ENCODE data around the gene EXOC1L. TPM values are rescaled to one million over a fixed set of nuclear protein-coding genes. Genes with fewer than 3 reads are reported as not detected.

The EXOC1L gene
- total RNA-seq, 2 experiments from 2014 or later: not detected

GRCh38 chr4:55866290-55866907, 46.8 kb downstream of the EXOC1L start:
- no peak for DNase-seq
- peaks cover 18% of the 10 kb centered on the region for H3K36me3 Mint-ChIP-seq (ENCODE audit: low read depth)
- peaks cover 16% of the 10 kb centered on the region for H3K4me1 Mint-ChIP-seq (ENCODE audit: low read depth)
- no peaks in the 10 kb centered on the region for H3K9me3 Mint-ChIP-seq
- no peak overlapping the region for H3K4me3 Mint-ChIP-seq
- no peaks in the 10 kb centered on the region for H3K27me3 Mint-ChIP-seq (ENCODE audit: low read depth)
- peak overlapping the region; percentile 78 for H3K27ac Mint-ChIP-seq
- intact Hi-C loops (cut with micrococcal nuclease): loop anchor here (1.0 to 10.0 kb wide), 12 partner anchors 82 to 1544 kb away; partner anchors contain the start of genes CEP135, CLOCK, NMU and TMEM165
- CTCF ChIA-PET: interaction anchor here (0.5 to 2.7 kb wide), 16 partner anchors 10 to 1060 kb away, joined by 3 to 15 read pairs (median 4); partner anchors contain the start of gene EXOC1

GRCh38 chr4:55866973-55867574, 47.5 kb downstream of the EXOC1L start:
- no peak overlapping the region for H3K27ac Mint-ChIP-seq

GRCh38 chr4:55868581-55869090, 49.0 kb downstream of the EXOC1L start:
- DNase-seq: no peak
- H3K4me3 Mint-ChIP-seq: no peak overlapping the region
- intact Hi-C loops (cut with micrococcal nuclease): loop anchor here (5.0 to 10.0 kb wide), 7 partner anchors 111 to 684 kb away; partner anchors contain the start of genes CLOCK and NMU
- H3K4me1 Mint-ChIP-seq (ENCODE audit: low read depth): peaks cover 16% of the 10 kb centered on the region
- CTCF ChIA-PET: interaction anchor here (2.7 kb wide), 1 partner anchor 15 kb away, joined by 15 read pairs; the partner anchor contains the start of gene EXOC1
- H3K36me3 Mint-ChIP-seq (ENCODE audit: low read depth): peaks cover 23% of the 10 kb centered on the region
- no peaks in the 10 kb centered on the region for H3K27me3 Mint-ChIP-seq (ENCODE audit: low read depth)
- H3K9me3 Mint-ChIP-seq: no peaks in the 10 kb centered on the region
- H3K27ac Mint-ChIP-seq: no peak overlapping the region

More at GRCh38 chr4:55866973-55867574, 47.5 kb downstream of the EXOC1L start:
- DNase-seq: peak; percentile 13
- intact Hi-C loops (cut with micrococcal nuclease): loop anchor here (1.0 to 10.0 kb wide), 12 partner anchors 81 to 1544 kb away; partner anchors contain the start of genes CEP135, CLOCK, NMU and TMEM165
- peaks cover 16% of the 10 kb centered on the region for H3K4me1 Mint-ChIP-seq (ENCODE audit: low read depth)
- H3K4me3 Mint-ChIP-seq: no peak overlapping the region
- peaks cover 18% of the 10 kb centered on the region for H3K36me3 Mint-ChIP-seq (ENCODE audit: low read depth)
- no peaks in the 10 kb centered on the region for H3K27me3 Mint-ChIP-seq (ENCODE audit: low read depth)
- CTCF ChIA-PET: interaction anchor here (0.6 to 2.7 kb wide), 15 partner anchors 10 to 981 kb away, joined by 3 to 15 read pairs (median 4); partner anchors contain the start of gene EXOC1
- no peaks in the 10 kb centered on the region for H3K9me3 Mint-ChIP-seq

- peaks cover 5% of the 10 kb centered on the region for H3K4me1 Mint-ChIP-seq (ENCODE audit: low read depth)
- intact Hi-C loops (cut with micrococcal nuclease): no loop called here
- H3K36me3 Mint-ChIP-seq (ENCODE audit: low read depth): peaks cover 24% of the 10 kb centered on the region
- H3K27me3 Mint-ChIP-seq (ENCODE audit: low read depth): no peaks in the 10 kb centered on the region
- no peak for DNase-seq
- no peaks in the 10 kb centered on the region for H3K9me3 Mint-ChIP-seq
- H3K27ac Mint-ChIP-seq: no peak overlapping the region
- H3K4me3 Mint-ChIP-seq: no peak overlapping the region
- CTCF ChIA-PET: no interaction called here
Measured at GRCh38 chr4:55871299-55871800, 51.8 kb downstream of the EXOC1L start.

- H3K9me3 Mint-ChIP-seq: no peaks in the 10 kb centered on the region
- CTCF ChIA-PET: no interaction called here
- no peaks in the 10 kb centered on the region for H3K27me3 Mint-ChIP-seq (ENCODE audit: low read depth)
- H3K36me3 Mint-ChIP-seq (ENCODE audit: low read depth): peaks cover 29% of the 10 kb centered on the region
- H3K4me1 Mint-ChIP-seq (ENCODE audit: low read depth): no peaks in the 10 kb centered on the region
- intact Hi-C loops (cut with micrococcal nuclease): no loop called here
- no peak overlapping the region for H3K4me3 Mint-ChIP-seq
- no peak overlapping the region for H3K27ac Mint-ChIP-seq
- DNase-seq: no peak
Measured at GRCh38 chr4:55874831-55875230, 55.2 kb downstream of the EXOC1L start.

GRCh38 chr4:55876387-55876786, 56.8 kb downstream of the EXOC1L start:
- CTCF ChIA-PET: interaction anchor here (2.3 kb wide), 1 partner anchor 10 kb away, joined by 6 read pairs; no protein-coding TSS in a partner anchor
- peaks cover 32% of the 10 kb centered on the region for H3K36me3 Mint-ChIP-seq (ENCODE audit: low read depth)
- DNase-seq: no peak
- H3K4me1 Mint-ChIP-seq (ENCODE audit: low read depth): no peaks in the 10 kb centered on the region
- no peaks in the 10 kb centered on the region for H3K27me3 Mint-ChIP-seq (ENCODE audit: low read depth)
- no peaks in the 10 kb centered on the region for H3K9me3 Mint-ChIP-seq
- no peak overlapping the region for H3K27ac Mint-ChIP-seq
- H3K4me3 Mint-ChIP-seq: no peak overlapping the region
- intact Hi-C loops (cut with micrococcal nuclease): no loop called here

- H3K27ac Mint-ChIP-seq: no peak overlapping the region
- intact Hi-C loops (cut with micrococcal nuclease): no loop called here
- no peaks in the 10 kb centered on the region for H3K9me3 Mint-ChIP-seq
- no peaks in the 10 kb centered on the region for H3K27me3 Mint-ChIP-seq (ENCODE audit: low read depth)
- DNase-seq: no peak
- no peaks in the 10 kb centered on the region for H3K4me1 Mint-ChIP-seq (ENCODE audit: low read depth)
- H3K4me3 Mint-ChIP-seq: no peak overlapping the region
- CTCF ChIA-PET: no interaction called here
- H3K36me3 Mint-ChIP-seq (ENCODE audit: low read depth): peaks cover 30% of the 10 kb centered on the region
Measured at GRCh38 chr4:55879224-55879623, 59.6 kb downstream of the EXOC1L start.

- Mint-ChIP-seq H3K27ac (no peak overlapping the region), H3K4me3 (no peak overlapping the region), H3K9me3 (no peaks in the 10 kb centered on the region), H3K36me3 (ENCODE audit: low read depth) (peaks cover 28% of the 10 kb centered on the region), H3K4me1 (ENCODE audit: low read depth) (no peaks in the 10 kb centered on the region), H3K27me3 (ENCODE audit: low read depth) (no peaks in the 10 kb centered on the region)
- no peak for DNase-seq
- intact Hi-C loops (cut with micrococcal nuclease): no loop called here
- CTCF ChIA-PET: no interaction called here
Measured at GRCh38 chr4:55880652-55881280, 61.2 kb downstream of the EXOC1L start.

- DNase-seq: no peak
- no peak overlapping the region for H3K4me3 Mint-ChIP-seq
- H3K9me3 Mint-ChIP-seq: no peaks in the 10 kb centered on the region
- CTCF ChIA-PET: no interaction called here
- intact Hi-C loops (cut with micrococcal nuclease): no loop called here
- no peak overlapping the region for H3K27ac Mint-ChIP-seq
- peaks cover 17% of the 10 kb centered on the region for H3K36me3 Mint-ChIP-seq (ENCODE audit: low read depth)
- no peaks in the 10 kb centered on the region for H3K27me3 Mint-ChIP-seq (ENCODE audit: low read depth)
- peaks cover 4% of the 10 kb centered on the region for H3K4me1 Mint-ChIP-seq (ENCODE audit: low read depth)
Measured at GRCh38 chr4:55884093-55884850, 64.7 kb downstream of the EXOC1L start.

- Mint-ChIP-seq H3K4me3 (no peak overlapping the region), H3K36me3 (ENCODE audit: low read depth) (peaks cover 15% of the 10 kb centered on the region), H3K9me3 (no peaks in the 10 kb centered on the region), H3K4me1 (ENCODE audit: low read depth) (peaks cover 4% of the 10 kb centered on the region), H3K27me3 (ENCODE audit: low read depth) (no peaks in the 10 kb centered on the region), H3K27ac (no peak overlapping the region)
- DNase-seq: no peak
- intact Hi-C loops (cut with micrococcal nuclease): no loop called here
- CTCF ChIA-PET: no interaction called here
Measured at GRCh38 chr4:55884851-55885219, 65.2 kb downstream of the EXOC1L start.
